ENCODE measurements around the gene CD81. TPM values are rescaled to one million over a fixed set of nuclear protein-coding genes. Genes with fewer than 3 reads are reported as not detected.

Gene CD81
- total and polyA plus RNA-seq, 10 of the 15 experiments (the other 5 are each of a cell fraction or from before 2014, with no cell fraction given), result 2.0 to 145 (median 57.2) TPM

GRCh38 chr11:2426826-2427521 is 49.9 kb downstream of the CD81 start (continued):
- TF ChIP-seq REST (IDR thresholded peaks at IDR 0.05; ENCODE audit: low read depth, low read length) (no peak), ESRRA (IDR thresholded peaks at IDR 0.05; ENCODE audit: low read length) (no peak), SMAD5 (IDR thresholded peaks at IDR 0.05; ENCODE audit: low read depth) (no peak)

DNA sequence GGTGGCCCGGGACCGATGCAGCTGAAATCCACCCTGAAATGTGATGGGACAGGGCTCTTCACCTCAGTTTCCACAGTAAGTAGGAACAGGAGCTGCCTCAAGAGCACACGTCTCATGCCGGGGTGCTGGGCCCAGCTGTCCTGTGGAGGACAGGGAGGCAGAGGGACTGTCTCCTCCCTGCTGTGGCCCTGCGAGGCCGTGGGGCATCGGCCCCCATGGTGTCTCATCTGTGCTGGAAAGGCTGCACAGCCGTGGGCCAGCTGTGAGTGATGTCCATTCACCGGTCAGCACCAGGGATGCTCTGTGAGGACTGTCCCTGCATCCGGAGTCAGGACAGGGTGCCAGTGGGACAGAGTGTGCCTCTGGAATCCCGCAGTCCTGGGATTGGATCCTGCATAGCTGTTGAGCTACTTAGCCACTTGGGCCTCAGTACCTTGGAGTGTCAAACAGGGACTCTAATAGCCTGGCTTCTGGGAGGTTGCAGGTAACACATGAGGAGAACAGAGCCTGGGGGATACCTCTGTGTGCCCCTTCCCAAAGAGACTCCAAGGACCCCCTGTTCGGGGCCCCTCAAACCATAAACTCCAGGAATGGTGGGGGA is 50.7 kb downstream of the CD81 start:
- H3K4me1 ChIP-seq (ENCODE audit: control insufficient read depth, insufficient read depth, low read length), result no peaks in the 10 kb centered on the region
- no peak; the same call in 2 of the 3 replicates for ATAC-seq
- H3K27me3 ChIP-seq (replicated peaks in 1 of 2; ENCODE audit: control insufficient read depth in 2 of 2, insufficient read depth in 2 of 2, low read length in 1 of 2), result no peaks in the 10 kb centered on the region
- ChIA-PET SMC1A (ENCODE audit: uncharacterized antibody, unreplicated experiment) (interaction anchor here (0.9 to 1.1 kb wide), 2 partner anchors 104 to 460 kb away, joined by 3 to 8 read pairs; no protein-coding TSS in a partner anchor), POLR2A (no interaction called here), RAD21 (ENCODE audit: unreplicated experiment) (interaction anchor here (0.6 to 1.7 kb wide), 4 partner anchors 101 to 1657 kb away, joined by 3 to 5 read pairs (median 4); no protein-coding TSS in a partner anchor), CTCF (interaction anchor here (1.1 kb wide), 1 partner anchor 104 kb away, joined by 8 read pairs; no protein-coding TSS in a partner anchor)
- no peak overlapping the region for H3K27ac ChIP-seq (ENCODE audit: control insufficient read depth, insufficient read depth)
- in situ Hi-C loops (cut with MboI) (loop anchor here (5.0 kb wide), 2 partner anchors 104 to 449 kb away; no protein-coding TSS in a partner anchor), intact Hi-C loops (cut with micrococcal nuclease; ENCODE audit: unreplicated experiment) (loop anchor here (1.0 to 10.0 kb wide), 3 partner anchors 57 to 460 kb away; no protein-coding TSS in a partner anchor)
- no peak overlapping the region for H3K4me2 ChIP-seq (ENCODE audit: control insufficient read depth, insufficient read depth)
- no peaks in the 10 kb centered on the region for H3K36me3 ChIP-seq (ENCODE audit: control insufficient read depth in 2 of 2, insufficient read depth in 2 of 2, low read length in 1 of 2)
- H4K20me1 ChIP-seq (ENCODE audit: control insufficient read depth, insufficient read depth), result no peaks in the 10 kb centered on the region
- H3K9me3 ChIP-seq (replicated peaks; ENCODE audit: control insufficient read depth, insufficient read depth, low read length), result no peaks in the 10 kb centered on the region; the same call in 2 of the 3 replicates
- no peaks in the 10 kb centered on the region for H3K79me2 ChIP-seq (ENCODE audit: control insufficient read depth, insufficient read depth, low read length)
- no peak overlapping the region for H3K4me3 ChIP-seq
- H2AFZ ChIP-seq (ENCODE audit: control insufficient read depth, low read depth, low read length), result no peak overlapping the region
- H3K9ac ChIP-seq (ENCODE audit: control insufficient read depth, insufficient read depth, low read length), result no peak overlapping the region
- WGBS (ENCODE audit: insufficient coverage, insufficient replicate concordance, low lambda C conversion rate, missing lambda C conversion rate), result 36% methylated on average over 12 of the region's 12 CpGs
- no peak for FAIRE-seq
- no peak for DNase-seq (ENCODE audit: low read depth, low spot score)
- BruUV-seq (replicated peaks), result no TSS peak
- TF ChIP-seq RAD51 (IDR thresholded peaks at IDR 0.05) (no peak), BMI1 (IDR thresholded peaks at IDR 0.05; ENCODE audit: borderline replicate concordance) (no peak), ZZZ3 (IDR thresholded peaks at IDR 0.05; ENCODE audit: control insufficient read depth, insufficient read length, low read depth) (no peak), IKZF2 (IDR thresholded peaks at IDR 0.05) (no peak), MYB (IDR thresholded peaks at IDR 0.05; ENCODE audit: borderline replicate concordance, low read depth, low read length) (no peak), EED (IDR thresholded peaks at IDR 0.05; ENCODE audit: low read depth) (no peak), NR2C2 (IDR thresholded peaks at IDR 0.05; ENCODE audit: borderline replicate concordance, control insufficient read depth, insufficient read length, low read depth) (no peak), ZNF217 (IDR thresholded peaks at IDR 0.05) (no peak), CBFB (IDR thresholded peaks at IDR 0.05; ENCODE audit: low read depth) (no peak), USF1 (IDR thresholded peaks at IDR 0.05; ENCODE audit: borderline replicate concordance, extremely low read length, insufficient read depth, low read depth, low read length) (no peak), HDAC2 (IDR thresholded peaks at IDR 0.05) (no peak), CEBPB (IDR thresholded peaks at IDR 0.05; ENCODE audit: borderline replicate concordance in 1 of 2, low read depth in 2 of 2, low read length in 2 of 2) (no peak)
- TF ChIP-seq, protein P1, sequence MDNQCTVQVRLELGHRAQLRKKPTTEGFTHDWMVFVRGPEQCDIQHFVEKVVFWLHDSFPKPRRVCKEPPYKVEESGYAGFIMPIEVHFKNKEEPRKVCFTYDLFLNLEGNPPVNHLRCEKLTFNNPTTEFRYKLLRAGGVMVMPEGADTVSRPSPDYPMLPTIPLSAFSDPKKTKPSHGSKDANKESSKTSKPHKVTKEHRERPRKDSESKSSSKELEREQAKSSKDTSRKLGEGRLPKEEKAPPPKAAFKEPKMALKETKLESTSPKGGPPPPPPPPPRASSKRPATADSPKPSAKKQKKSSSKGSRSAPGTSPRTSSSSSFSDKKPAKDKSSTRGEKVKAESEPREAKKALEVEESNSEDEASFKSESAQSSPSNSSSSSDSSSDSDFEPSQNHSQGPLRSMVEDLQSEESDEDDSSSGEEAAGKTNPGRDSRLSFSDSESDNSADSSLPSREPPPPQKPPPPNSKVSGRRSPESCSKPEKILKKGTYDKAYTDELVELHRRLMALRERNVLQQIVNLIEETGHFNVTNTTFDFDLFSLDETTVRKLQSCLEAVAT (IDR thresholded peaks at IDR 0.05), result no peak

Data from GM12878 (cell line).